AML-193 (cell line): ENCODE data around the gene FOXG1.

Experiments used
- DNase-seq, 2 experiments: peaks; one replicate each; lab custom pipeline; 2025; lab: John Stamatoyannopoulos, UW

The FOXG1 gene

DNA sequence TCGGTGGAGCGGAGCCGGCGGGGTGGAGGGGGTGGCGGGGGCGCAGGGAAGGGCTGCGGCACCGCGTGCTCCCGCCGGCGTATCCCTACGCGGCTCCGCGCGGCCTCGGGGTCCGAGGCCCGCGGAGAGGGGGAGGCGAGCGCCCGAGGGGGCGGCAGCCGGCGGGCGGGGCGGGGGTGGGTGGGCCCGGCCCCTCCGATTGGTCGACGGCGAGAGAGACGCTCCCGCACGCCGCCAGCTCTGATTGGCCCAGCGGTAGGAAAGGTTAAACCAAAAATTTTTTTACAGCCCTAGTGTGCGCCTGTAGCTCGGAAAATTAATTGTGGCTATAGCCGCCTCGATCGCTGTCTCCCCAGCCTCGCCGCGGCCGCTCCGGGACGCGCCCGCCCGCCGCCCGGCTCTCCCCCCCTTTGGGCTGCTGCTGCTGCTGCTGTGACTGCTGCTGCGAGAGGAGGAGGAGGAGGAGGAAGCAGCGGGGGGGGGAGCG, at the start of gene FOXG1:
Gene FOXG1 (plus strand): TSS at position 319 of the 487 bp plus-strand sequence. CDS start 493 bp downstream, outside the sequence.
- no peak for DNase-seq

DNA sequence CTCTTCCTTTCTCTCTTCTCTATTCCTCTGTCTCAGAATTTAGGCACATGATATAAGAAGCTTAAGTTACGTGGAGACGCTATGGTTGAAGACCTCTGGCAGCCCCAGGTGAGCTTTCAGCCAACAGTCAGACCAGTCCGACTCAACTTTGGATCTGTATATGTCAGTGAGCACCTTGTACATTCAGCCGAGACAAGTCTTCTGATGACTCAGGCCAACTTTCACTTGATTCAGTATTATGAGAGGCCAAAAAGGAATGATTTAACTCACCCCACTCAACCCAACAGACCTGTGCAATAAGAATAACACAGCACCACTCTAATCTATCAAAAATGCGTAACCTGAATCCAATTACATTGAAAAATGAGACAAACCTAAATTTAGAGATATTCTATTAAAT, 47.5 kb upstream of the FOXG1 start:
- DNase-seq = no peak

DNA sequence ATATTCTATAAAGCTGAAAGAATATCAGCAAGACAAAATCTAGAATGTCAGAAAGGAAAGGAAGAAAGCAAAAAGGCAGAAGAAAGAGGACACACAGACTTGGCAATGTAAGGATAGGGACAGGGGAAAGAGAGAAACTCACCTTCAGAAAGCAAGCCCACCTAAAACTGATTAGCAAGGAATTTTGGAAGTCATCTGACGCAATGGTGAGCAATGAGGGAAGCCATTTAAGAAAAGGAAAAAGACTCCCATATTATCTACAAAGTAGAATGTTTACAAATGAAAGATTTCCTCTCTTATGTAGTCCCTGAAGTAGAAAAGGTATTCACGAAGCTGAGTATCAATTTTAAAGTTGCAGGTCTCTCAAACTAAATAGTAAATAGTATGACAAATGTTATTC, 35.2 kb upstream of the FOXG1 start:
- no peak for DNase-seq

DNA sequence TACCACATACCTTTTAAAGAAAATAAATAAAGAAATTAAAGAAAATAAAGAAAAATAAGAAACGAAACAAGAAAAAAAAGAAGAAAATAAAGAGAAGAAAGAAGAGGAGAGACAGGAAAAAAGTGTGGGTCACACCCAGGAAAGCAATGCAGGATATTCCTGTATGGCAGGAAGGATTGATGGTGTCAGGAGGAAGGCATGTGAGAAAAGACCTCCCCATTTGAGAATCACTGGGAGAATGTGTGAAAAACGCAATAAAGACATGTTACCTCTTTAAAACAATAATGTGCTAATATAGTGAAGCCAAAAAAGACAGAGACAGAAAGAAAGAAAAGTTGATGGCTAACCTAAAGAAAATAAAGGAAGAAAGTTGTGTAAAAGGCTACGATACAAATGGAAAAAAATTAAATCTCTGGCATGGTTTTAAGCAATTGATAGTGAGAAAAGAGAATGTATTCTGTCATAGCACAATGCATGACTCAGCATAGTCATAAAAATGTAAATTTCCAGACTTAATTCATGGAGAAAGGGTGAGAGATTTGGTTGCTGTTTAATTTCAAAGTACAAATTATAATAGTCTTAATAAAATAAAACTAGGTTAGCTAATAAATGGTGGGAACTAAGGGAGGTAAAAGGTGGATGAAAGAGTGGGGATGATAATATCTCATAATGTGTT, 24.3 kb upstream of the FOXG1 start:
- no peak for DNase-seq

DNA sequence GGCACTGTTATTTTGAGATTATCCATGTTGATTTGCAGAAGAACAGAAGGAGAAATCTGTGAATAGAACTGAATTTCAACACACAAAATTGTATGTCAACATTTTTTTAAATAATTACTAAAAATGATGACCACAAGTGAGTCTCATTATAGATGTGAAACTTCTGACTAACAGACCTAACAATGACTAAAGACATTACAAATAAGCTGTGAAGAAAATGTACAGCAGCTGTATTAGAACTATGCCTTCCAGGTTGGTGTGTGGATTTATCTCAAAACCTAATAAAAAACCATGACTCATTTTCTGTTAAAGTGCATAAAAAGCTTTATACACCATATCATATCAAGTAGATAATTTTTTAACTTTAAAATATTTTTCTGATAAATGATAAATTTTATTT, 22.5 kb upstream of the FOXG1 start:
- DNase-seq = no peak

DNA sequence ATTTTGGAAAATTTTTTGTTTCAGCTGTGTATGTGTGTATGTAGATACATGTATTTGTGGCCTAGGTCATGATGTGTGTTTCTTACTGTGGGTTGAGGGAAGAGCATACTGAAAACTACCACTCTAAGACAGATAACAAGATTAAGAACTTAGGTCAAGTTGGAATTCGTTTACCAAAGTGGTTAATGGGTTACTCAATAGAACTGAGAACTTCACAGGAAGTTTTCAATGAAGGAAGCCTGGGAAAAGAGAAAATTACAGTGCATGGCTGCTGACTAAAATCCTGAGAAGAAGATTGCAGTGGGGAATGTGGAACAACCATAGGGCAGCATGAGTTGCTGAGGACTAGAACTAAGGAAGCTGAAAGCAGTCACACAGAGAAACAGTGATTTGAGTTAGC, 21.4 kb upstream of the FOXG1 start:
- DNase-seq = no peak

DNA sequence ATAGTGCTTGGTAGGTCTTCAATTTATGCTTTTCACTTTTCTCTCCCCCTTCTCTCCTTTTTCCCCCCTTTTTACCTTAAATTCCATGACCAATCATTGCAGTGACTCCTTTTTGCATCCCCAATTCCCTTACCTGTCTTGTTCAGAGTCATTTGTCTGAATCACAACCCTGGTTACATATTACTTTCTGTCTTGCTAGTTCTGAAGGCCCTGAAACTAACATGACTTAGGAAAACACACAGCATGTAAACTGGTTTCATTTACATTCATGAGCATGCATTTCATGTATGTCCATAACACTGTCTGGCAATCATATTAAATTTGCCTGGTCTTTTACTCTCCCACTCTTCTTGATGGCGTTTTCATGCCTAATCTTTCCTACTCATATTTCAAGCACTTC, 20.3 kb upstream of the FOXG1 start:
- DNase-seq = no peak

DNA sequence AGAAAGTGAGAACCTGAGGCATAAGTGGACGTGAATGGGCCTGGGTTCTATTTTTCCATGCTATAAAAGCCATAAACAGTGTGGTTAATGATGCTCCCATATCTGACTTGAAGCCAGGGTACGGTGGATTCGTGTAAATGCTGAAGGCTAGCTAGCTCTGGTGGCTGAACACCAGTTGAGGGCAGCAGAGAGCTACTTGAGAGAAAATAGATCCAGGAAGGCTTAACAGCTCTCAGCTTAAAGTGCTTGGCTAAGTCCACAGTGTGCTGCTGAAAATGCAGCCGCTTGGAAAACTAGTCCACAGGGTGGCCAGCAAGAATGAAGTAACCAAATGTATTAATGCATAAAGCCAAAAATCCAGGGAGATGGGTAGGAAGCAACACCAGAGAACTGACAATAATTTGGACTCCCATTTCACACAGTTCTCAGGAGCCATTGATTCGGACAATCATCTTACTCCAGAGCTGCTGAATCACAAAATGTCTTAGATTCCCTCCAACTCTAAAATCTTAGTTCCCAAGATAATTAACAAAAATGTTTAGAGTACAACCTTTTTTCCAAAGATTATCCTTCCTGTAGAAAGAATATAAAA, 15.0 kb upstream of the FOXG1 start:
- peak; percentile 26 to 40 for DNase-seq

DNA sequence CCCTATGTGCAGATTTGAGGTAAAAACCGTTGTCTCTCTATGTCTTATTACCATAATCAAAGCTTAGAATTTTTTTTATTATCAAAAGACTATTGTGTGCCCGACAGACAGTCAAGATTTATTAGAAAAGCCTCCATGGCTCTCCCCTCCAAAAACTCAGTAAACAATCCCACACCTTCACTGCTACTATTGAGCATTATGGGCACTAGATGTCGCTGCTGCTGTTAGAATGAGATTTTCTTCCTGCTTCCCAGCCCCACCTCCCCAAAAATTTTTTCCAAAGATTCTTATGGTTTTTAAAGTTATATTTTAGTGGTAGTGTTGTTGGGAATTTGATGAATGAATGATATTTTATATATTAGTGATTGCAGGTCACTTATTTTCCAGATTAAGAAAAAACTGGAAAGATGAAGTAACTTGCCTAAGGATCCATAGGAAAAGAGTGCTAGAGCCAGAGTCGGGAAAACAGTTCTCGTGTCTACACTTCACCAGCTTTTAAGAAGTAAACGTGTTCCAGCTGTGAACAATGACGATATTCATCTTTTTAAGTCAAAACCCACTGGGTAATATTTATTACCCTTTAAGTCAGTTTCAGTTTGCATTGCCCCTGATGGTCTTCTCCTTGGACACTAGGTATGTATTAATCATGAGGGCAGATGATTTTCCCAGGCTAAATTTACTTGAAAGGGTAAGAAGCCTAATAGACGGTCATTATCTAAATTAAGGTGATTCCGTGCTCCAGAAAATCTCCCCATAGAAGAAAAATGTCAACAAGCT, 12.2 kb upstream of the FOXG1 start:
- DNase-seq = peak in 1 of 2 experiments; percentile 19

DNA sequence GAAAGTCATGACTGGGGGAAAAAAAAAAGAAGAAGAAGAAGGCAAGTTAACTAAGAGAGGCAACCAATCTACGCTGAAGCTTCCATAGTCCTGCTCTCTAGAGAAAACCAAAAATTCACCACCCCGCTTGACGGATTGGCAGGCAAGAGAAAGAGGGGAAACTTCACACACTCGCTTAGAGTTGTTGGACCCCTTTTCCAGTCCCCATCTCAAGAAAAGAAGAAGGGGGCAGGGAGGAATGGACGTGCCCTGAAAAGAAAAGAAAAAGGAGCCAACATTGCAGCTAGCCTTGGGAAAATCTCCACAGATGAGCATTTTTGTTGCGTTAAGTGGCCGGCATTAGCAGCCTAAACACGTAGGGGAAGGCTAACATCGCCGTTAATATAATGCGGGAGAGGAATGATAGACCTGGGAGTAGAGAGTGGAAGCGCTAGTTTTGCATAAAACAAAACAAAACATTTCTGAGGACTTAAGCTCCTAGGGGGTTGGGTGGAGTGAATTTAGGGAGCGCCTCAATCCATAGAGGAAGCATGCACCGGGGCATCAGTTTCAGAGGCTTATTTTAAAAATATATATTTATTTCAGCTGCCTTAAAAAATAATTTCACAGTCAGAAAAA, 11.3 kb upstream of the FOXG1 start:
- no peak for DNase-seq

DNA sequence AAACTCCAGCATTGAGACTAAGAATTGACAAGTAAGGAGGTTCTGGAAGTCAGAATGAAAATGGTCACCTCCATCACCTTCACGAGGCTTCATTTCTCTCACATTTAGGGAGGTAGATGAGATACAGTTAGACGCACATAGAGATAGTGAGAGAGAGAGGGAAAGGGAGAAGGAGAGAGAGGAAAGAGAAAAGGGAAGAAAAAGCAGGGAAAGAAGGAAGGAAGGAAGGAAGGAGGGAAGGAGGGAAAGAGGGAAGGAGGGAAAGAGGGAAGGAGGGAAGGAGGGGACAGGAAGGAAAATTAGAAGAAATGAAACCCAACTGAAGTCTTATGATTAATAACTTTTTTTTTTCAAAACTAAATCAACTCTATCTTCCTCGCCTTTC, 10.7 kb upstream of the FOXG1 start:
- no peak for DNase-seq

DNA sequence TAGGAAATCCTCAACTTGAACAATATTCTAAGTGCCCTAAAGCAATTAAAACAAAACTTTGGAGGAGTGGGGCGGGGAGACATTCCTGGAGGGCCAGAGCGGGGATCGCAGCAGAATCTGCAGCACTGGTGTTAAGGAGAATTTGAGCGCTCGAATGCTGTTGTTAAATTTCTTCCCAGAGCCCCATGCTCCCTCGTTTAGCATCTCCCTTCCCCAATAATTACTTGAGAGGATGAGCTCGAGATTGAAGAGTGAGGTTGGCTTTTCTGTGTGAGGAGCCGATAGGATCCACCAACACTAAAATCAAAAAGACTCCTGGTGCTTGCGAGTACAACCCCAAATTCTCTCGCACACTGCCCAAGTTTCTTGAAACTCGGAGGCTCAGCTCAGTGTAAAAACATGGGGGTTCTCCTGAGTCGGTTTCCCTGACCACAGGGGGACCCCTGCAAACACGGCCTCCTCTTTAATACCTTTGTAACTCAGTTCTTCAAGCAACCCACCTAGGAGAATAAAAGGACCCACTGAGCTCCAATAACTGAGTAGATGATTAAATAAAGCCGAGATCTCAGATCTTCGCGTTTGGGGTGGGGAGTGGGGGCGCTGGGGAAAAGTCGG, 10.2 kb upstream of the FOXG1 start:
- DNase-seq = no peak

DNA sequence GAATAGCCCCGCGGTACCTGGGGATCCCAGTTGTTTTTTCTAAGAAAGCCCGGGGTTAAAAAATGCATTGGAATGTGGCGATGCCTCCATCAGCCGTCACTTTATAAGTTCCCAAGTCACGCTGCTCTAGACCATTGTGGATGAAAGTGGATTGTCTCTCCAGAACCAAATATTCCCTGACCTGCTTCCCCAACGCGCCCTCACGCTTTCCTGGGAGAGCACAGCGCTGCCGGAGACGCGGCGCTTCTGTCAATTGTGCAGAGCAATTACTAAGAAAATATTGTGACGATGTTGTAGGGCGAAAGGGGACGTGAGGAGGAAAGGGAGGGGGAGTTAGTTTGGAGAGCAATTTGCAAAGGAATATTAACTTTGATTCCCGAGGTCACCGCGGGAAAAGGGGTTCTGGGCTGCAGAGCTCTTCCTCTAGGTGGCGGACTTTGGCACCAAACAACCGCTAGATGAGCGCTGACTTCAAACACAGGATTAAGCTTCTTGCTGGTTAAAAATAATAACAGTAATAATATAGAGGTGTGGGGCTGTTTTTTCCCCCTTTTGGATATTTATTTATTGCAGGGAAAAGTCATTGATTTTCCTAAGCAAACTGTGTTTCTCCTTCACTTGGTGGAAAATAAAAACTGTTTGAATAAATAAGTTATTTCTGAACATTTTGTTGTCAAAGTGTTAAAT, 9.6 kb upstream of the FOXG1 start:
- DNase-seq = no peak

DNA sequence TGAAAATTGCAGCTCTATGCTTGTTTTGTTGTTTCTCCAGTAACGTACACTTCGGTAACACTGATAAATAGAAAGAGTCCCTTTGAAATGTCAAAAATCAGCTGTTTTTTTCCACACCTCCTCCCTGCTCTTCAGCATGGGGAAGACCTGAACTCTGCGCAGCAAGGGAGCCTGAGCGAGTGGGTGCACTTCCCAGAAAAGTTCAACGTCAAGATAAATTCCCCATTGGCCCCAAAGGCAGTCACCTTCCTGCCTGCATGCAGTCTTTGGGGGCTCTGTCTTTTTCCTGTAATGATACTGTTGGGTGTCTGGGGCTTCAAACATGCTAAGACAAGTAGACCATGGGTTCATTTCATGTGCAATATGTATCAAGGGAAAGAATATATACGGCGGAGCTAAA, 8.8 kb upstream of the FOXG1 start:
- DNase-seq = no peak

DNA sequence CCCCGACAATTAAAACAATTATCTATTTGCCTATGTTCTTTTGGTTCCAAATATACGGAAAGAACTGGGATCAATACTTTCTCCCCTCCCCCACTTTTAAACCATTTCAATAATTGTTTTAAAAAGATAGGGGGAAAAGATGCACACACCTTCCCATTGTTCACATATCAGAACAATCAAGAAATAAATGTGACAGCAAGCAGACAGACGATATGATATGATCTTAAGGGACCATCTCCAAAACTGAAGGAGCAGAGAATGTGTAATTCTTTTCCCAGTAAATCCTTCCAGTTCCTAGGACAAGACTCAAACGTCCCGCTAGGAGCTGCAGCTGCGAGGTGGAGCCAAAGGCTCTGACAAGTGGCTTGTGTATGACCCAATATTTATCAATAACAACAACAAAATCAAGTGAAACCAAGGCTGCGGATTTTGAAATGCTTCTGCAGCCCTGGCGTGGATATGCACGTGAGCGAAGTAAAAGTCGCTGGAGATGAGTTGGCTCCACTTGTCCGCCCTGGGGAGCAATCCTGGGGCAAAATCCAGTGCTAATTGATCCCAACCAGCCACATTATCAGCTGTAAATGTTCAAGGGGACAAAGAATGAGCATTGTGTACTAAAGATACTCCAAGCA, 8.2 kb upstream of the FOXG1 start:
- no peak for DNase-seq

DNA sequence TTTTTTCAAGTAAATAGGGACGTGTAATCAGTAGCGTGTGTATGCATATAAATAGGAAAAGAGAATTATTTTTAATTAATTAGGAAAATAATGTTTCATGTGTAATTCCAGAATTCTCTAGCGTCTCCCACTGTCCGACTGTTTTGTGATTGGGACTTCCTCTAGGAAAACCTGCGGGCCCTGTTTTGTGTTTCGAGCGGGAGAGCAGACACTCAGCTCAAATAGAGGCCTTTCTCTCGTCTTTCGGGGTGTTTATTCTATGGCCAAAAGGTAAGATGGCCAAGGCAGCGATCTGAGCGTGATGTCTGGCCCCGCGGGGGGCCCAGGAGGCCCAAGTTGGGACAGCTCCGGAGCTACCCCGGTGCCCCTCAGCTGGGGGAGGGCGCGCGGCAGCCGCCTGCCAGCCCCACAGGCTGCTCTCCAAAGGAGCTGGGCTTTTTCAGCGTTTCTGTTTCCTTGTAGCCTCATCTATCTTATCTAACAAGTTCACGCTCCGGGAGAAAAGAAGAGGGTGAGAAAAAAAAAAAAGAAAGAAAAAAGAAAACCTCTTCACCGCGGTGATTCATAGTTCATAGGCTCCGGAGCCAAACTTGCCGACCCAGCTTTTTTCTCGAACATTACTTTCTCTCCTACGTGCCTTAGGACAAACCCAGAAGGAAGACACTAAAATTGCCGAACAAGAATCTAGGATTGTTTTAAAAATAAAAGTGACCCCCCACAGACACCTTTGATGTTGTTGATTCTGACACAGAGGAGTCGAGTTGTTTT, 7.5 kb upstream of the FOXG1 start:
- DNase-seq = no peak

DNA sequence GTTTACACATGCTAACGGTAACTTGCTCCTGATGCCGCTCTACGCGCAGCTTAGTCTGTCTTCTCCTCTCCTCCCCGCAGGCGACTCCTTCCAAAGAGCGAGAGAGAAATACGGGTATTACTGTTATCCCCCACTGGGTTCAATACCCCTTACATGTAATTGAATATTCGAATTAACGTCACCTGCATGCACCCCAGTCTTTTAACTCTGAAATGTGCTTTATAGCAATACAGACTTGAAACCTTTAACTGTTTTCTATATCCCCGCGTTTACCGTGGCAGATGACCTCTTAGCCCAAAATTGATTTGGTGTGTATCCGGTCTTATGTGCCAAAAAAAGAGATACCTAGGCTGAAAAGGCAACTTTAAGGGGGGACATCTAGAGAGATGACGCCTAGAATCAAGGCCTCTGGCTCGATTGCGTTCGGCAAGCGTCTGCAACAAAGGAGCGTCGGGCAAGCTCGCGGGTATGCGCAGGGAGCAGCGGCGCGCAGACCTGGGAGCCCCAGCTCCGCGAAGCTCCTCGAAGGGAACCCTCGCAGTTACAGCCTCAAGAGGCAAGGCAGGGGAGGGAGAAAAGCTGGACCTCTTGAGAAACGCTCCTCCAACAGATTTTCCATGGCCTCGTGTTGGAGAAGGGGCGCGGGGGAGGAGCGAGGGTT, 6.8 kb upstream of the FOXG1 start:
- no peak for DNase-seq

DNA sequence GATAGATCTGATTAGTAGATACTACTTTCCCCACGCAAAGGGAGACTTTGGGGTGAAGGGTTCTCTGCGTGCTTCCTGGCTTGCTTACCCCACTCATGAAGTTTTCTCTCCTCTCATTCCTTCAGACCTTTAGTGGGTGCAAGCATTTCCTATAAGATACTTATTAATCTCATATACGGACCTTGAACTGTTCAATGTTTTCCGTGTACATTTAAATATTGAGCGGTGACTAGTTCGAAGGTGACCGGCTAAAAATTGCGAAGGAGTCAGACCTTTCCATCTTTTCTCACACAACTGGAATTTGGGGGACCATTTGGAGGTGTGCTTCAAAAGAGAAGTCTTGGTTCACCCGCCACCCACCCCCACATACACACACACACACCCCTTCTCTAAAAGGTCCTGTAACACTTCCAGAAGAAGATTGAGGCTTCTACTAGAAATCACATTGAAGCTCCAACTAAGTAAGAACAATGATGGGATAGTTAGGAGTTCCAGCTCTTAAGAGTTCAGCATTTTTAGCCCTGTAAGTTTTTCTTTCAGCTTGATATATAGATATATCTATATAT, 6.1 kb upstream of the FOXG1 start:
- no peak for DNase-seq

DNA sequence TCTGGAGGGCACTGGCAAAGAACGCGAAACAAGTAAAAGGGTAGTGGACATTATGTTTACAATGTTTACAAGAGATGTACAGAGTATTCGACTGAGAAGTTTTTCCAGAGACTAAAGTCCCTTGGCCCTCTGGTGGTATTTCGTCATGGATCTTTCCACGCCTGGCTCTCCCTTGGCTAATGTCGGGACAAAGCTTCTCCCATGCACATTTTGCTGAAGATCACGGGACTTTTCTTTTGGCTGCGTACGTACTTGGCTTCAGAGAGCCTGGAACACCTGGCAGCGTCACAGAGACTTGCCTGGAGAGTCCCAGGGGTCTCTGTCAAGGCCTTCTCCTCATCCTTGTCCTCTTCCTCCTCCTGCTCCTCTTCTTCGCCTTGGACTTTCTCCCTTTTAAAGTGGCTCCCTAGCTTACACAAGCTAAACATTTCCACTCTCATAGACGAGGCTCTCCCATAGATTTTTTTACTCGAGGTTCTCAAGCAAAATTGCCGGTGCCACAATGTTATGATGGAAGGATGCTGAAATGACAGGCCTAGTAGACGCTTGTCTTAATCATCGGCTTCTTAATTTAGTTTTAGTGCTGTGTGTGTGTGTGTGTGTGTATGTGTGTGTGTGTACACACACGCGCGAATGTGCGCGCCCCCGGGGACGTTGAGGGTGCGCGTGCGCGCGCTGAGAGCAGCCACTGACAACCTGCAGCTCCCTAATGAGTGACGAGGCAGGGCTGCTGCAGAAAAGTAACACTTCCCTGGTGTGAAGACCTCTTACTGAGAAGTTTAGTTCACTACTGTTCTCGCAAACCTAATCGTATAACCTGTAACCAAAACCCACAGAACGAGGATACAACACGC, 4.9 kb upstream of the FOXG1 start:
- DNase-seq = no peak
